ENCODE measurements around the gene WDR70. TPM values are rescaled to one million over a fixed set of nuclear protein-coding genes. Genes with fewer than 3 reads are reported as not detected.
A peak's percentile ranks its signal among the peaks of the same experiment; 100 is the strongest.
"Not testable (repeated sequence)": the region's sequence is repeated elsewhere in the genome, so short reads cannot be mapped to it uniquely, and the experiment has no call there.

The WDR70 gene
- total RNA-seq, 1 experiment from 2014 or later, result 32.4 TPM

DNA sequence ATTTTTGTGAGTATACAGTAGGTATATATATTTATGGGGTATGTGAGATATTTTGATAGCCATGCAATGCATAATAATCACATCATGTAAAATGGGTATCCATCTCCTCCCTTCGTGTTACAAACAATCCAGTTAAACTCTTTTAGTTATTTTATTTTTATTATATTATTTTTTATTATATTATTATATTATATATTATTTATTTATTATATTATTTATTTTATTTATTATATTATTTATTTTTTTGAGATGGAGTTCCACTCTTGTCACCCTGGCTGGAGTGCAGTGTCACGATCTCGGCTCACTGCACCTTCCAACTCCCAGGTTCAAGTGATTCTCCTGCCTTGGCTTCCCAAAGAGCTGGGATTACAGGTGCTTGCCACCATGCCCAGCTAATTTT is 138.6 kb downstream of the WDR70 start:
- no peak for DNase-seq (ENCODE audit: low read depth)

DNA sequence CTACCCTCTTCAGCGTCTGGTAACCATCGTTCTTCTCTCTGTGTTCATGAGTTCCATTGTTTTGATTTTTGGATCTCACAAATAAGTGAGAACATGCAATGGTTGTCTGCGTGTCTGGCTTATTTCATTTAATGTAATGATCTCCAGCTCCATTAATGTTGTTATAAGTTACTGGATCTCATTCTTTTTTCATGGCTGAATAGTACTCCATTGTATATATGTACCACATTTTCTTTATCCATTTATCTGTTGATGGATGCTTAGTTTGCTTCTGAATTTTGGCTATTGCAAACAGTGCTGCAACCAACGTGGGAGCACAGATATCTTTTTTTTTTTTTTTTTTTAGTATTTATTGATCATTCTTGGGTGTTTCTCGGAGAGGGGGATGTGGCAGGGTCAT is 139.2 kb downstream of the WDR70 start:
- not testable (repeated sequence) for DNase-seq (ENCODE audit: low read depth)

DNA sequence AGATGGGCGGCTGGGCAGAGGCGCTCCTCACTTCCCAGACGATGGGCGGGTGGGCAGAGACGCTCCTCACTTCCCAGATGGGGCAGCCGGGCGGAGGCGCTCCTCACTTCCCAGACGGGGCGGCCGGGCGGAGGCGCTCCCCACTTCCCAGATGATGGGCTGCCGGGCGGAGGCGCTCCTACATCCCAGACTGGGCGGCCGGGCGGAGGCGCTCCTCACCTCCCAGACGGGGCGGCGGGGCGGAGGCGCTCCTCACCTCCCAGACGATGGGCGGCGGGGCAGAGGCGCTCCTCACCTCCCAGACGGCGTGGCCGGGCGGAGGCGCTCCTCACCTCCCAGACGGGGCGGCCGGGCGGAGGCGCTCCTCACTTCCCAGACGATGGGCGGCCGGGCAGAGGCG is 140.2 kb downstream of the WDR70 start:
- DNase-seq (ENCODE audit: low read depth), result no peak

DNA sequence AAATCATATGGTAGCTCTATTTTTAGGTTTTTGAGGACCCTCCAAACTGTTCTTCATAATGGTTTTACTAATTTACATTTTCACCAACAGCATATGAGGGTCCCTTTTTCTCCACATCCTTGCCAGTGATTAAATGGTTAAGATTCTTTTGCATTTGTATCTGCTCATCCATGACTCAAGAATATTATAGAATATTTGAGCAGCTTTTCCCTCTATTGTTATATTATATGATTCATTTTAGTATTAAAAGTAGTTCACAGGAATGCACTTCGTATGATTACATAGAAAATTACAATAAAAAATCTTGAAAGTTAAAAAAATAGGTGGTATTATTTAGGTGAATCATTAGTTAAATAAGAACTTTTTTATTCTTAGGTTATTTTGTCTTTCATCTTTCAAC is 140.7 kb downstream of the WDR70 start:
- DNase-seq (ENCODE audit: low read depth), result no peak

DNA sequence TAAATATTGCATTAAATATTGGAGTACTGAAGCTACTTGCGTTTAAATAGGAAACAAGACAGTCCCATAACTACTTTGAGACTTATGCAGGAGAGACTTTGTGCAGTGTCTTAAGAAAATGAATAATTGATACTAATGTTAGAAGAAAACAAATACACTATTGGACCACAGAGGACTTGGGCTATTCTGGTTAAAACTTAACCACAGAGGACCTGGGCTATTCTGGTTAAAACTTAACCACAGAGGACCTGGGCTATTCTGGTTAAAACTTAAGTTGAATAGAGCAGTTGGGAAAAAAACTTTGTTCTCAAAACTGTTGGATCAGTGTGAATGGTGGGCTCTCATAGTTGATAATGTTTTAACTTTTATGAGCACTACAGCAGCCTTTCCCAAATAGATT is 141.7 kb downstream of the WDR70 start:
- DNase-seq (ENCODE audit: low read depth), result no peak

DNA sequence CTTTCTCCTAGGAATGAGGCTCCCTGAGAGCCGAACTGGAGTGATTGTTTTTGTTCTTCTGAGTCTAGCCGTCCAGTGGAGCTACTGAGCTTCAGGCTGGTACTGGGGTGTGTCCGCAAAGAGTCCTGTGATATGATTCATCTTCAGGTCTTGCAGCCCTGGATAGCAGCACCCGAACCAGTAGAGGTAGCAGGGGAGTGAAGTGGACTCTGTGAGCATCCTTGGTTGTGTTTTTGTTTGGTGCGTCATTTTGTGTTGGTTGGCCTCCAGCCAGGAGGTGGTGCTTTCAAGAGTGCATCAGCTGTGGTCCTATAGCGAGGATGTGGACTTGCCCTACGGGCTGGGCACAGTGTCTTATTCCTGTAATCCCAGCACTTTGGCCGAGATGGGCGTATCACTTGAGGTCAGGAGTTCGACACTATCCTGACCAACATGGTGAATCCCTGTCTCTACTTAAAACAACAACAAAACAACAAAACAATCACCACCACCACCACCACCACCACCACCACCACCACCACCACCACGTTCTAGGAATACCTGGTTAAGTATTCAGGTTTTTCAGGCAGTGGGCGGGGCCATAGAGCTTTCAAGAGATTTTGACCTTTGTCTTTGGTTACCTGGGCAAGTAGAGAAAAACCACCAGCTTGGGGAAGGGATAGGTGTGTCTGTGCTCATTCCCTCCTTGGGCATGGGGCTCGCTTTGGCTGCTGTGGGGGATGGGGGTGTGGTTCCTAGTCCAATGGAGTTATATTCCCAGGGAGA is 154.0 kb downstream of the WDR70 start:
- DNase-seq (ENCODE audit: low read depth), result no peak

DNA sequence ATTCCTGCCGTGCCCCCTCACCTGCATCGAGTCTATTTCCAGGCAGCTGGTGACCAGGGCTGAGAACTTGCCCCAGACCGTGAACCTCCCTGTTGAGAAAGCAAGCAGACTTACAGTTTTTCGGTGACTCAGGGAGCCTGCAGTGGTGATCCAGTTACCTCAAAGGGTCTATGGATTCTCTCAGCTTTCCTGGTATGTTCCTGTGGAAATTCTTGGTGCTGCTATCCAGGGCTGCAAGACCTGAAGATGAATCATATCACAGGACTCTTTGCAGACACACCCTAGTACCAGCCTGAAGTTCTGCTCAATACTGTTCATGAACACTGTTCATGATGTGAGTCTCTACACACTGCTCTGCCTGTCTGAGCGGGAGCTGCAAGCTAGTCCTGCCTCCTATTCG is 154.7 kb downstream of the WDR70 start:
- DNase-seq (ENCODE audit: low read depth), result peak; percentile 39

DNA sequence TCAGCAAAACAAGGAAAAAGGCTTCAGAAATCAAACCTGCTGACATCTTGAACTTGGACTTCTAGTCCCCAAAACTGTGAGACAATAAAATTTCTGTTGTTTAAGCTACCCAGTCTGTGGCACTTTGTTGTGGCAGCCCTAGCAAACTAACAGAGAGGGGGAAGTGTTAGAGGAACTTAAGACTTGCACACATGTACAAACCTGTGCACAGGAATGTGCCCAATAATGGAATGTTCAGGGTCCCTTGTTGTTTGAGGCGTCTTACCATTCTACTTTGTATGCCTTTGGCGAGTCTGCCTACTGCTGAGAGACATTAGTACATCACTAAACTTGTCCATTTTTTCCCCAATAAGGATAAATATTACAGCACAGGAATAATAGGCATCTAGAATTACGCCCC is 160.3 kb downstream of the WDR70 start:
- no peak for DNase-seq (ENCODE audit: low read depth)

DNA sequence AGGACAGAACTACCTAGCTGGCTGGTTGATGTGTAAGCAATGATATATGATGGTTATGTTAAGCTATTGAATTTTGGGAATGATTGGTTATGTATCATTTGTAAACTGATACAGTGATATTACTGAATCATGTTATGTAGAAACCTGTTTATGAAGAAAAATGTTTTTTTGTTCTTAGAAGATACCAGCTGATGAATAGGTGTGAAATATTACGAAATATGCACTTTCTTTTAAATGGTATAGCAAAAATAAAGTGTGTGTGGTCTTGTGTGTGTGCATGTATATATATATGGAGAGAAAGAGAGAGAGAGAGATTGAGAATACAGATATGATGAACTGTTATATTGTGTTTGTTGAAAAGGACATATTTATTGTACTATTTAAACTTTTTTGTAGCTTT is 164.1 kb downstream of the WDR70 start:
- no peak for DNase-seq (ENCODE audit: low read depth)

DNA sequence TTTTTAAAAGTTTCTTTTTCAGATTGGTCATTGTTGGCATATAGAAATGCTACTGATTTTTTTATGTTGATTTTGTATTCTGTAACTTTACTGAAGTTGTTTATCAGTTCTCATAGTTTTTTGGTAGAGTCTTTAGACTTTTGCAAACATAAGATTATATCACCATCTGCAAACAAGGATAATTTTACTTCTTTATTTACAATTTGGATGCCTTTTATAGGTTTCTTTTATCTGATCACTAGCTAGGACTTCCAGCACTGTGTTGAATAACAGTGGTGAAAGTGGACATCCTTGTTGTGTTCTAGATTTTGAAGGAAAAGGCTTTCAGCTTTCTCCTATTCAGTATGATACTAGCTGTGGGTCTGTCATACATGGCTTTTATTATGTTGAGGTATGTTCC is 170.3 kb downstream of the WDR70 start:
- DNase-seq (ENCODE audit: low read depth), result no peak

DNA sequence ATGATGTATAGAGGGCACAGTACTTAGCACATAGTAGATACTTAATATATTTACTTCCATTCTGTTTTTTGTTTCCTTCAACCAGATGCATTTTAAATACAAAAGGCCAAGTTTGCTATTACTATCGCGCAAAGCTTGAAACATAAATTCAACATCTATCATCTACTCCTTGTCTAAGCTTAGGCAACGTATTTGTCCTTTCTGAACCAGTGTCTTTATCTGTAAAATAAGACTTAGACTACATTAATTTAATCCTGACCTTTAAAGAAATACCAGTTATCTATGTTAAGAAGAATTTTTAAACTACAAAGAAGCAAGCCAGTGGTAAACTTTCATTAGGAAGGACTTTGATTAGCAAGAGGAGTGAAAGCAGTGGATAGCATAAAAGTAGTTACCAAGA is 173.0 kb downstream of the WDR70 start:
- DNase-seq (ENCODE audit: low read depth), result no peak

DNA sequence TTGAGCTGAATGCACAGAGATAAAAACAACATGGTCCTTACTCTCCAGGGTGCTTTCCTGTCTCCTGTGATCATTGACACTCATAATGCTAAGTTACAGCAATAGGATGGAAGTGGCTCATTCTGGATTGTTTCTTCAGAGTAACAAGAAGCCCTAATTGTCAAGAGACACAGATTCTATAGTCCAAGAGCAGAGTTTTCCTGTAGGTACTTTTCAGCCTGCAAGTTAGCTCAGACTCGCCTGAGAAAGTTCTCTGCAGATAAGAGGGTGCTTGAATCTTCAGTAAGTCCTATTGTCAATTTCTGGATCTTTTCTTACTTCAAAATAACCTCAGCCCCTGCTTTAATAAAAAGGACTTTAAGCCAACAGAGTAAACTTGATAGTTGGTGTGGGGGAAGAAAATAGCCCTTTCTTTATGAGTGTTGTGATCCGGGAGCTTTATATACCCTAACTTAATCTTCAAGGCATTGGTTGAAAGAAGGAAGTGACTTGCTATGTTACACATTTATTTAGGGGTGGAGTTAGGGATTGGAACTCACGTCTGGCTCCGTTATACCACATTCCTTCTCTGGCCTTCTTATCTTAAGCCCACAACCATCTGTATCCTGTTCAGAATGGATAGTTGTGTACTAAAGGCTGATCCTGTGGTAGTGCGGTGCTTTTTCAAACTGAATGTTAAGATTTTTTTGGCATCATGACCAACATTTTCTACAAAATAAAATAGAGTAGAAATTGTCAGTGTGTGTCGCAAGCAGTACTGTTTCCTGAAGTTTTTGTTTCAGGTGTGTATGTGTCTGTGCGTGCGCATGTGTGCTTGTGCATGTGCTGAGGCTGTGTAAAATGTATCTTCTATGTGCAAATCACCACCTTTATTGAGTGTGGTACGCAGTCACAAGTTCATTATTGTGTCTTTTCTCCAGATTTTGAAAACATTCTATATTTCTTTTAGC is 173.9 kb downstream of the WDR70 start:
- no peak for DNase-seq (ENCODE audit: low read depth)

DNA sequence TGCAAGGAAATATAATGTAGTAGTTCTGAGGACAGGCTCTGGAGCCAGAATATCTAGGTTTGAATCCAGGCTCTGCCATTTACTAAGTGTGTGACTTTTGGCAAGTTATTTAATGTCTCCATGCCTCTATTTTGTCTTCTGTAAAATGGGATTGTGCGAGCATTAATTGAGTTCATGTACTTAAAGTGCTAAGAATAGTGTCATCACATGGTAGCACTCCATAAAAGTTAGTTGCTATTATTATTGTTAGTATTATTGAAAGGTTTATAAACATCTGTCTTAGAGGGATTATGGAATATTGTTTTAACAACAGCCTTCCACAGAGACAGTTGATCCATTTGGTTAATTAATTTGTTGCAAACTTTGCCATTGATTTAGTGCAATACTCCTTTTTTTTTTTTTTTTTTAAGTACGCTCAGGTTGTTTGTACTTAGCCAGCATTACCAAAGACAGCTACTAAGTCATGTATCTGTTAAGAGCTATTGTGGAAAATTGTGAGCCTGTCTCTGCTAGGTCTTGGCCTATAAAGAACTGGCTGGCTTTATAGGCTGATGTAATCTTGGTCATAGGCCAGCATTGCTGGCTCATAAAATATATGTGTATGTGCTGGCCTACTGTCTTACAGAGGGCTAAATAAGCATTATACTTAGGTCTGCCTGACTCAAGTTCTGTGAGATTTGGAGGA is 174.7 kb downstream of the WDR70 start:
- peak; percentile 53 for DNase-seq (ENCODE audit: low read depth)

DNA sequence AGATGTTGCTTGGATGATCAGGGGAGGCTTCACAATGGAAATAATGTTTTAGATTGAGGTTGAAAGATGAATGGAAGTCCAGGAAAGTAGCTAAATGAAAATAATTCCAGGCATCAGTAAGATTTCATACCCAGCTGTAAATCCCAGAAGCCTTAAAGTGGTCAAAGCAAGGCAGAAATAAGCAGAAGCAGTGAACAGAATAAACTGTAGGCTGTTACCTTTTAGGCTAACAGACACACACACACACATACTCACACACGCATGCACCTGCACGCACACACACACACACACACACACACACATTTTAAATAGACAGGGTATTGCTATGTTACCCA is 175.3 kb downstream of the WDR70 start:
- DNase-seq (ENCODE audit: low read depth), result no peak

DNA sequence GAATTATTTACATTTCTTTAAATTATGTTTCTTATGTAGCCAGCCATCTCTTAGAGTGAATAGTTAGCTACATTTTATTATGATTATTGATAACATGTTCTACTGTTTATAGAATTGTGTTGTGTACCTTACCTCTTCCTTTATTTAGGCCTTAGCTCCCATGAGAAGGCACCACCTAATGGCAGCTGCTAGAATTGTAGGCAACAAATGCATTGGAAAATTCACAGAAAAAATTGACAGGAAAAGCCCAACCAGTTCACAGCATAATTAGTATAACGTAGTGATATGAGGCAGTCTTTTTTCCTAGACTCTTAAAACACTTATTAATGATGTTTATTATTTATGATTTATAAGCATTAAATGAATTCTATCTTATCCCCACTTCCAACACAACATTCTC is 175.8 kb downstream of the WDR70 start:
- DNase-seq (ENCODE audit: low read depth), result peak; percentile 11

DNA sequence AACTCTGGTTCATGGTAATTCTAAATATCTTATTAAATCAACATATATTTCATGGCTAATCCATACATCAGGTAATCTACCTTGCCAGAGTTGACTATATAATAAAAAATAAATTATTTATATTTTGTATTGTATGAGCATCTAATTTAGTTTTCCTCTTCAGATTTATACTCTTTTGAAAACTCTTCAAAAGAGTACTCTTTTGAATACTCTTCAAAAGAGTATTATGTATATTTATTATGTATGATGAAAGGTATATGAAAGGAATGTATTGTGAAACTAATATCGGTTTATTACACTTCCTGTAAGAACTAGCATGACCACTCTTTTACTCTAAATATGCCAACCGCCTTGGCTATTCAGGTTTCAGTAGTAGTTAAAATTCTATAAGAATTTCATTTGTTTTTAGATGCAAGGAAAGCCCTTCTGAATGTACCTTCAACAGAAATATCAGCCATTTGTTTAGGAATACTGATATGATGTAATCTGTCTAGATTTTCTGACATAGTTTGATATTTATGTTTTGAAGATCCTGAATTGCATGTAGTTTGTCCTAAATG is 178.7 kb downstream of the WDR70 start:
- no peak for DNase-seq (ENCODE audit: low read depth)

DNA sequence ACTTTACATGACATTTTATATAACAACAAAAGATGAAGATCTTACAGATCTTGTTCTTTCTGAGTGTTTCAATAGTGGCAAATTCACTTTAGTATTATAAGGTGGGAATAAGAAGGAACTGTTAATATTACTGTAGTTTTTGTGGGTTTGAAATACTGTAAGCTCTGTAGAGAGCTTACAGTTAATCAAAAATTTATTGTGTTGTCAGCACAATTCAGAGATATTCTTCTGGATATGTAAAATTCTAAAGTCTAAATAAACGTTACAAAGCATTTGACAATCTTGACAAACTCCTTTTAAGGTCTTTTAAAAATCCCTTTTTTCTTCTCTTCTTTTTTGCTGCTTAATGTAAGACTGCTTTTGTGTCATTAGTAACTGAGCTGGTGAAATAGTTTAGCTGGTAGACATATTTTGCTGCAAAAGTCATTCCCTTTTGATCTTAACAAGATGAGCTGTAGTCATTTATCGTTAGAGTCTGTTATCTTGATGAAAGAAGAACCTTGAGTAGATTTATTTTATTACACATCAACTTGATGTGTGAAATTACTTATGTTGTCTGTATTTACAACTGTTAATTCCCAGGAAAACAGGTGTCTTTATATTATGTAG is 186.0 kb downstream of the WDR70 start:
- DNase-seq (ENCODE audit: low read depth), result no peak

DNA sequence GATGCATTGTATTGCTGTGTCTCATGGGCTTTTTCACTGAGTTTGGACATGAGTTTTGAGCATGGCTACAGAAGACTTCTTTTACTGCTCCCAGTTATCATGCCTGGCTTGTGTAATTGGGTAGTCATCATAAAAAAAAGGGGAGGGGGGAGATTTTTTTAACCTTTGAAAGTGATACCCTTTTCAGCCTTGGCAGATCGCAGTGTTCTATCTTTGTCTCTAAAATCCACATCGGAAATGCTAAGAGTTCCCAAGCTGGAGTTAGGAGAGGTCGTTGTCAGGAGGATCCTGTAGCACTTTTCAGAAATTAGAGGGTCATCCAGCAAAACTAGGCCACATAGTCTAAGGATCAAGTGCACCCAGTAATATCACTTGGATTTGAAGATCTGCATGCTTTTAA is 188.4 kb downstream of the WDR70 start:
- no peak for DNase-seq (ENCODE audit: low read depth)

DNA sequence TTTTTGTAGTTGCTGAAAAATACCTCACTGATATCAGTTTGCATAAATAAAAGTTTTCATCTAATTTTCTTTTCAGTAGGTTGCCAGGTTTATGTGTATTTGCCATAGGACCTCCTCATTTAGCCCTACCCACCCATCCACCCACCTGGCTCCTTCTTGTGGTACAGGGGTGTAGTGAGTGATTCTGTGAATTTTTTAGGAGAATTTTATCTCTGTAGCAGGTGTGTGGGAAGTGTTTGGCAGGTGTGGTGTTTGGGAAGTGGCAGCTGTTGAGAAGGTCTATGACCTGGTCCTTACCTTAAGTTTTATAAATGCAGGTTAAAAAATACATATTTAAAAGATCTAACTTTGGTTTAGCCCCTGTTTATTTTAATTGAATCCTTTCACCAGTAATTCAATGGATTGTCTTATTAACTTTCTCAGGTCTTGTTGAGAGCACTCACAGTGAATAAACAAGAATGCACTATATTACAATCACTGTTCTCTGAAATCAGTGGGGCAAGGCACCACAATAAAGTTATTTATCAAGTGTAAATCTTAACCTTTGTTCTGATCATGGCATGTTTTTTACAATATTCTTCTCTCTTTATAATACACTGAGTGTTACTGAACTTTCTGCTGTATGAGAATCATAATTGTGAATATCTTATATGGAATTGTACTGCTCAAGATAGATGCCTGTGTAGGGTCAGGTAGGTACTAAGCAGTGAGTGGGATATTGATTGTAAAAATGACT is 189.1 kb downstream of the WDR70 start:
- DNase-seq (ENCODE audit: low read depth), result no peak

DNA sequence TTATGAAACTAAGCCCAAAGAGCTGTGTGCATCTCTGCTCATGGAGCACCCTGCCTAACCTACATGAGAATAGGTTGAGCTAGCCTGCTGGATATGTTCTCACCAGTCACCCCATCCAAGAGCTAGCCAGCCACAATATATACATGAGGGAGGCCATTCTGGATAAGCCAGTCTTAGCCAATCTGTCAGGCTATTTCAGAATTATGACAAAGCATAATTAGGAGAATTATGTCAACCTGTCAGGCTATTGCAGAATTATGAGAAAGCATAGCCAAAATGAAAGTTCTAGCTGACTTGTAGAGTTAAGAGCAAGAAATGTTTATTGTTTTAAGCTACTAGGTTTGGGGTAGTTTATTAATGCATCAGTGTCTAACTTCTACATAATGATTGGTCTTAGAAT is 189.8 kb downstream of the WDR70 start:
- DNase-seq (ENCODE audit: low read depth), result no peak

DNA sequence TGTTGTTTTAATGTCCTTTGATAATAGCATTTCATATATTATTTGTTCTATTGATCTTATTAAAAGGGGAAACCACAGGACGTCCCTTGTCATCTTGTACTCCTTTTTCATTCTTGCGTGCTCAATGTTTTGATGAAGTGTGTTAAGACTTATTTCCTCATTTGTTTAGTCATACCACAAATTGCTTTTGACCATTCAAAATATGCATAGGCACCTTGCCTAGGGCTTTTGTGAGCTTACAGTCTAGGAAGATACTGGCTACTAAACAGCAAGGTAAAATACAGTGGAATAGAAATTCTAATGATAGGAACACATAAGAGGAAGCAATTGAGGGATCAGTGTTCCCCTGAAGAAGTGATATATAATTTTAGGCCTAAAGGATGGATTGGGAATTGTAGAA is 190.3 kb downstream of the WDR70 start:
- no peak for DNase-seq (ENCODE audit: low read depth)

All from M059J (cell line).